Dermis microvascular lymphatic vessel endothelial cell (primary cell): ENCODE results near the gene RNF115. TPM values are rescaled to one million over a fixed set of nuclear protein-coding genes. Genes with fewer than 3 reads are reported as not detected.
A peak's percentile ranks its signal among the peaks of the same experiment; 100 is the strongest.
"Not testable (repeated sequence)": the region's sequence is repeated elsewhere in the genome, so short reads cannot be mapped to it uniquely, and the experiment has no call there.

Experiments
- DNase-seq, 2 donors: peaks; one replicate each; pipeline versions ENCODE4 v3.0.0 to v3.0.0-alpha.2; 2010; ENCODE audit warnings: low read depth in 2 of 2
- total RNA-seq: library from RNA; depleted of rRNA; stranded (reverse); fragments of >200 nt; gene quantifications from 2 replicates; pipeline ENCODE4 v1.2.1, GENCODE V29; 2014

Gene RNF115
- total RNA-seq: 10.4 and 12.8 TPM in 2 replicates

DNA sequence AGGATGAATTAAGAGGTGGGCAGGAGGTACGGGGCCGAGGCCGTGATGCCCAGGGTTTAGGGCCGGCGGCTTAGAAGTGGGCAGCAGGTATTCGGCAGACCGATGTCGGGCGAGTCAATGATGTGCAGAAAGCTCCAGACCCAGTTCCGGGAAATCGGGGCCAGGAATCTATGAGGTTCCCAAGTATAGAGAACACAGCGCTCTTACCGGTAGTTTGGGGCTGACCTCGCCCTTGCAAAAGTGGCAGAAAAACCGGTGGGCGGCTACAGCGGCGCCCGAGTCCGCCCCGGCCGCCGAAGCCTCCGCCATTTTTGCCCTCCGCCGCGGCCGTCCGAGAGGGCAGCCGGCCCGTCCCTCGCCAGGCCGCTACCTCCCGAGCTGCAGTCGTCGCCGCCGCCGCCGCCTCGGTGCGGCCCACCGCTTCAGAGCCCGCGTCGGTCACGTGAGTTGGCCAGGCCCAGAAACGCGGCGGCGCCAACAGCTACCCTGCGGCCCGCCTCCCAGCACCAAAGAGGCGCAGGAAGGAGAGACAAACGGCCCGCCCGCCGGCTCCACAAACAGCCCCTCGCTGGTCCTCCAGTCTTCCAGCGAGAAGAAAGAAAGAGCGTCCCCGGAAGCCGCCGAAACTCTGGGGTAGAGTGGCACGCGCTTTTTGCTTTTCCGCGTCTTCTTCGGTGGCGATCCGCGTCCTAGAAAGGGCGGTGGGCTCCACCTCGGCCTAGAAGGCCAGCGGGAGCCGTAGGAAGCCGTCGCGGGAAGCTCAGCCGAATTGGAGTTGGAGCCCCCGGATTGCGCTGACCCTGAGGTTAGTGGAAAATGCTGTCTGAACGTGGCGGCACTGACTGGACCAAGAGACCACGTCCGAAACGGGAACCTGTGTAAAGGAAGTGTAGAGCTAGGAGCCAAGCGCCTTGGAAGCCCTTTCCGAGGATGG is at the start of gene RNF115, which contains the start of gene POLR3C:
Gene RNF115 (minus strand): TSS at position 531 of the 934 bp plus-strand sequence. CDS start 222 bp downstream, at position 309.
Gene POLR3C (plus strand): TSS at position 636 of the 934 bp plus-strand sequence. CDS start 1,577 bp downstream, outside the sequence.
- peak; percentile 55 to 94 for DNase-seq

DNA sequence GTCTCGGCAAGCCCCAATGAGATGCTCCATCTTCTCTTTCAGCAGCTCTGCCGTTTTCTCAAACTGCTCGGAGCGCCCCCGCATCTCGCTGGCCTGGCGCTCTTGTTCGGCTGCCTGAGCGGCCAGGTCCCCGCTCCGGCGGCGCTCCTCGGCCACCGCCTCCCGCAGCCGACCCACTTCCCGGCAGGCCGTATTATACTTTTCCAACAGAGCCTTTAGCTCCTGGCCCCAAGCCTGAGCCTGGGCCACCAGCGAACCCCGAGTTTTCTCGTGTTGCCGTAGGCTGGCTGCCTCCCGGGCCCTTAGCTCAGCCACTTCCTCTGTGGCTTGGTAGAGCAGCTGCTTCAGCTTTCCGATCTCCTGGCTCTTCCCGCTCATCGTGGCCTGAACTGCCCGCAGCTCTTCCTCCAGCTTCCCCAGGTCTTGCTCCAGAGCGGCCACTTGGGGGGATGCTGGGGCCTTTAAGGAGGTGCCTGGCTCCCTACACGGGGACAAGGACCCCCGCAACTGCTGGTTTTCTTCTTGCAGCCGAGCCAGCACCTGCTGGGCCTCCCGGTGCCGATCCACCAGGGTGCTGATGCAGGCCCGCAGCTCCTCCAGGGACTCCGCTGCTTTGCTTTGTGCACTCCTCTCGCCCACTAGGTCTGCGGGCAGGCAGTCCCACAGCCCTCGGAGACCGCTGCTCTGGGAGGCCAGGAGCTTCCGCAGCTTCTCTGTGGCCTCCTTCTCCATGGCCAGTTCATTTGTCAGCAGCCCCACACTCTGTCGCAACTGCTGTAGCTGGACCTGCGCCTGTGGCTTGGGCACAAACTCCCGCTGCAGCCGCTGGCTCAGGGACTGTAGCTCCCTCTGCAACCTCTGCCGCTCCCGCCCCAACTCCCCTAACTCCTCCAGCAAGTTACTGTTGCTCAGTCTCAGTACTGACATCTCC is 48.4 kb upstream of the RNF115 start:
- DNase-seq: peak in 1 of 2 donors; percentile 22

DNA sequence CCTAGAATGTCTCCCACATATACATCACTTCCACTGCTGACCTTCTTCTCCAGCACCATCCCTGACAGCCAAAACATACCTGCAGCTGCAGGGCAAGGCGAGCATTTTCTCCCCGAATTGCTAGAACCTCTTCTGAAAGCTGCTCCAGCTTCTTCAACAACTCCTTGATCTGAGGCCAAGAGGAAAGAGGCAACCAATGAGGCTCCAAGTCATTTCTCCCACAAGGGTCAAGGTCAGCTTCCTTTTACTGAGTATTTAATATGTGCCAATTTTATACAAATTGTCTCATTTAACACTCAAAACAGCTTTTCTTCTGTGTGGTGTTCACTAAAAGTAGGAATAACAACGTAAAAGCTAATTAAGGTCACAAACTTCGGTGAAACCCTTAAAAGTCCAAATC is 44.3 kb upstream of the RNF115 start:
- no peak for DNase-seq

DNA sequence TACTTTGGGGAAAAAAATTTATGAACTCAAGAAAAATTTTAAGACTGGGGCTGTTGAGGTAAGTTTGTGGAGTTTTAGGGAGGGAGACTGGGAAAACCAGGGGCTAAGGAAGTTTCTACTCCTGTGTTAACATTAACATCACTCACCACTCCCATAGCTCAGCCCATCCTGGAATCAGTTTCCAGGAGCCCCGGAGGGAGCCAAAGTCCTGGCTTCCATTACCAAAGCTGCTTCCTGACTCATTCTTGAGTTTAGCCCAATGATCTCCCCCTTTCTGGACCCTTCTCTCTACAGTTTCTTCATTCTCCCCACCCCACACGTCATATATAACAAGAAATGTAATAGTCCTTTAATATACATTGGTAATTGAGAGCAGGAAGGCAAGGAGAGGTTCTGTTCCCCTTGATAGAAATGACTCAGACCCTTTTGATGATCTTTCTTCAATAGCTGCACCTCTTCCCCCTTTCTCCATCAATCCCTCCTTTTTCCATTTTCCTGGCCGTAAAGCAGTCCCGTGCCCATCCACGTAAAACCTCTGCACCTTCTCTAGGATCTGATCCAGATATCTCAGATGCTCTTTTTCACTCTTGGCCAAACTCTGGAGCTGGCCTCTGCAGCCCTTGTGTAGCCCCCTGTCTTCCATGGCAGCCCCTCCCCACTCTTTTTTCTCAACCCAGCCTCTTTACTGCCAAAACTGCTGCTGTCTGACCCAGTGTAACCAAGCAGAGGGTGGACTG is 39.6 kb upstream of the RNF115 start:
- DNase-seq: no peak

DNA sequence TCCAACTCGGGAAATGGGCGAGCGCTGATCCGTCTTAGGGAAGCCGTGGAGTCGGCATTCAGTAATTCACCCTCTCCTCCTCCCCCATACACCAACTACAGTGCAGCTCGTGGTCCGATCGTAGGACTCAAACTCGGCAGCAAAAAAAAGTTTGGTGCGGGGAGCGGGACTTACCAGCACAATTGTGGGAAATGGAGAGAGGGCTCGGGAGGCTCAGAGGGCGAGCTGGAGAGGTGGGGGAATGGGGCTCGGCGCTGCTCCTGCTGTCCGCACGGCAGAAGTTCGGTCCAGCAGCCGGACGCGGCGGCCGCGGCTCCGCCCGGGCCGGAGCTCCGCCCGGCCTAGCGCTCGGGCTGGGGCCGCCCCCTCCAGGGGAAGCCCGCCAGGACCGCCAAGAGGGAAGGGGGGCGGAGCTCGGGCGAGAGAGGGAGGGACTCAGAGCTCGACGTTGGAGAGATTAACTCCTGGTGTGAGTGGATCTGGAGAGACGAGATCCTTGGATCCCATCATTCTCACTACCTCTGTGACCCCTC is 35.7 kb upstream of the RNF115 start:
- DNase-seq: peak; percentile 62 to 92

DNA sequence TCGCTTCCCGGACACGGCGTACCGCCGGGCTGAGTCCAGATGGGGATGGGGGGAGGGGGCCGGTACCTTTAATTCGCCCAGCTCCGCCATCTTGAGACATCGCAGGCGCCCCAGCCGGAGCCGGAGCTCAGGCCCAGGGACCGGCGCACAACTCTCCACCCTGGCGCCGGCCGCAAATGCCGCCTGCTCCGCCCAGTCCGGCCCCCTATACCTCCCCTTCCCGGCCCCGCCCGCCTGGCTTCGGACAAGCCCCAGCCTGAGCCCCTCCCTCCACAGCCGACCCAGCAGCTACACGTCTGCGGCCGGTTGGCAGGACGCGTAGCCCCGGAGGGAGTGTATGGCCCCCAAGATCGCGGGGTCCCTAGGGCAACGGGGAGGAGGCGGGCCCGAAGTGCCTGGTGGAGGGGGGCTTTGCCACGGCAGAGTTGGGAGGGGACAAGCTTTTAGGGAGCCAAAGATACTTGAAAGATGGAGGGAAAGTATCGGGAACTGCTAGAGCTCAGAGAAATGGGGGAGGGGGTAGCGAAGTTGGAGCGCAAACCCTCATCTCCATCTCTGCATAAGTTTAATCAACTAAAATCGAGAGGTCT is 35.1 kb upstream of the RNF115 start, which contains the start of gene PIAS3:
Gene PIAS3 (minus strand): TSS at position 181 of the 590 bp plus-strand sequence. CDS start 91 bp downstream, at position 90.
- DNase-seq: peak; percentile 80 to 97

DNA sequence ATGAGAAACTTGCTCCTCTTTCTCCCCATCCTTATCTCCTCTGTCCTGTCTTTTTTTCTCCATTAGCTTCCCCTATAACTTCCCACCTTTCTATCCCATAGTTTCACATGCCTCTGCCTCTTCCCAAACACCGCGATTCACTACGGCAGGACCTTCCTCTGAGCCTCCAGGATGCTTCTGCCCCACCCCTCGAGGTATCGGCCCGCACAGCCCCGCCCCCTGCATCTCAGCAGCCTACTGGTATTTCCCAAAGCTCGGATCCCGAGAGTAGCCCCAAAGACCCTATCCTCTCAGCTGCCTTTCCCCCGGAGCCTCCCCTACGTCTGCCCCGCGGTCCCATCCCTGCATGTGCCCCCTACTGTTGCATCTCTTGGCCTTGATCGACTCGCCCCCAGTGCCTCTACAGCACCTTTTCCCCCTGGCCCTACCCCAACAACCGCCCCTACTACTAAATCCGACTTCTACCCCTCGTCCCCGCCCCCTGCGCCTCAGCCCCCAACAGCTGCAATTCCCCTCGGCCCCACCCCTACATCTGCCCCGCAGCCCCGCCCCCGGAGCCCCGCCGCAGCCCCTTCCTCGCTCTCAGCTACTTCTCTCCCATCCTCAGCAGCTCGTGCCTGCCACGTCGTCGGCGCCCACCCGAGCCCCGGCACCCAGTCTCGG is 34.5 kb upstream of the RNF115 start:
- no peak for DNase-seq

DNA sequence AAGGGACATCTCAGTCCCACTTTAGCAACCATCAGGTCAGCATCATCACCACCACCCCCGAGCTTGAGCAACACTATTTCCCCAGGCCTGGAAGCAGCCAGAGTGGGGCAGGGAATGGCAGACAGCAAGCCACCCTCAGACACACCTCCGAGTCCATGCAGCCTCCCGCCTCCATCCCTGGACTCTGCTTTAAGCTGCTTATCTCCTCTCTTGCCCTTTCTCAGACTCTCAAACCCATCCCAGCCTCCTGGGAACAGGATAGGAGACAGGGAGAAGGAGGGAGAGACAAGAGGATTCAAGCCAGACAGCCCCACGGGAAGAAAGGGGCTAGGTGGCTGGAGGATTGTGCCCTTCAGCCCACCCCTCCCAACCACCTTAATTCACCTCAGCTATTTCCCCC is 33.3 kb upstream of the RNF115 start:
- DNase-seq: no peak

DNA sequence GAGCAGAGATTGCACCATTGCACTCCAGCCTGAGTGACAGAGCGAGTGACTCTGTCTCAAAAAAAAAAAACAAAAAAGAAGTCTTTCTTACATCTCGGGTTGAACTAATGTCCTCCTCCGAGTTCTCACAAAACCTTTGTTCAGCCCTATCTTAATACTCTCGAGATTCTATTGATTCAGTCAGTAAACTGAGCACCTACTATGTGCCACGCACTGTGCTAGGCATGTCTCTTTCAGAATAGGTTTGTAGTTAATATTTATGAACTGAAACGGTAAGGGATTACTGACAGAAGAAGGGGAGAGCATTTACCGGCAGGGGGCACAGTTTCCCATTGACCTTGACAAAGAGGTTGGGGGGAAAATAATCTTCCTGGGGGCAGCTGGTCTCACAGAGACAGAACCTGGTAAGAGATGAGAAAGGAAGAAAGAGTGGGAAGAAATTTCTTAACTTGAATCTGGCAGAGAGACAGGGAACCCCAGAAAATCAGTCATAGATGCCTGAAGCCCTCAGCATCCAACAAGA is 31.6 kb upstream of the RNF115 start:
- peak in 1 of 2 donors; percentile 16 for DNase-seq

DNA sequence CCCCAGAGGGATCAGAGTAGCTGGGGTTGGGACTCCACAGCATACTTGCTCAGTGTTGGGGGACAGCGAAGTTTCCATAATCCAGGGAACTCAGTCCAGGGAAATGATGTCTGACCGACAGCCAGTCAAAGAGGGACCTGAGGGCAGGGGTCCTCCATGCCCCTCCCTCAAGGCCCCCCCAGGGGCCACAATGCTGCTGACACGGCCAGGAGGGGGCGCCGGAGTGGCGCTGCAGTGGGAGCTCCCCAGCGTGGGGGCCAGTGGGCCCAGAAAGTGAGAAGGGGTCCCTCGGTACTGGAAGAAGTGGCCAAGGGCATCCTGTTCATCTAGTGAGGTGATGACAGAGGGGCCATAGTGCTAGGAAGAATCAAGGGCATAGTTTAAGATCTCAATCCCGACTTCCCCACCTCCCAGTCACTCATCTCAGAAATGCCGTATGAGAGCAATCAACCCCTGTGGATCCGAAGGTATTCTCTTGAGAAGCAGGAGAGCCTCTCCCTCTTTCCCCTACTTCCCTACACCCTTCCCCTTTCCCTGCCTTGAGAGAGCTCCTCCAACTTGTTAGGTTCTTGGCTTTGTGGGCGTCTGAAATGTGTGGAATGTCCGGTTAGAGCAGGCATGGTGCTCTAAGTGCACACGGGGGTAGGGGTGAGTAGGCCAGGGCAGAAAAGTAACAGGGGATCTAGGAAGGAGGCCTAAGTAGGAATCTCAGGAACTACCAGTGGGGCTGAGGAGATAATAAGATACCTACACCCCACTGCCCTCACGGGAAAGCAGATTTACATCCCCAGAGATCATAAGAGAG is 25.7 kb upstream of the RNF115 start:
- peak in 1 of 2 donors; percentile 14 for DNase-seq

DNA sequence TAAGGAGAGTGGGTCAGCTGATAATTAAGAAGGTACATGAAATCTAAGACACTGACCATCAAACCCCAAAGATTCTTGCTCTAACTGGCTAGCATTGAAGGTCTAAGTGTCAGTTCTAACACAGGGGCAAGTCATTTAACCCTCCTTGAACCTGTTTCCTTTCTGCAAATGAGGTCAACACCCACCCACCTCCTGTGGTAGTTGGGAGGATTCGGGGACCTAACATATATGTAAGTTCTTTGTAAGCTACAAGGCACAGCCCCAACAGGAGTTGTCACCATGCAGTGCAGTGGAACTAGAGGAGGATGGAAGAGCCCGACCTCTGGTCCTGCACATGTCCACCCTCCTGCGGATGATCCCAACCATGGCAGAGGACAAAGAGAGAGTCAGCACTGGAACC is 23.9 kb upstream of the RNF115 start:
- DNase-seq: no peak

DNA sequence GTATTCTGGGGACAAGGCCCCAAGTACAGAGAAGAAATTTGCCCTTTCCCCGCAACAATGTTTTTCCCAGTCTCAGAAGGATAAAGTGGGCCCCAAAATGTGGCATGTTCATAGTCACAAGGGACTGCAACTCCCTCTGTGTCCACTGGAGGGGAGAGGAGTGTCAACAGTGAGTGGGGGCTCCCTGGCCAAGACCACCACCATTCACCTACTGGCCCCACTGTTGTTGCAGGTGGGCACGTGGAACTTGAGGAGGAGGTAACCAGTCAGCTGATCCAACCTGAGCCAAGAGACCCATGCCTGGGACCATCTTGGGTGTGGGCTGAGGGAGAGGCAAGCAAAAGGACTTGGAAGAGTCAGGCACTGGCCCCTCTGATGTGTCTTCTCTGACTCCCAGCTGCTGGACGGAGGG is 22.3 kb upstream of the RNF115 start:
- peak in 1 of 2 donors; percentile 46 for DNase-seq

DNA sequence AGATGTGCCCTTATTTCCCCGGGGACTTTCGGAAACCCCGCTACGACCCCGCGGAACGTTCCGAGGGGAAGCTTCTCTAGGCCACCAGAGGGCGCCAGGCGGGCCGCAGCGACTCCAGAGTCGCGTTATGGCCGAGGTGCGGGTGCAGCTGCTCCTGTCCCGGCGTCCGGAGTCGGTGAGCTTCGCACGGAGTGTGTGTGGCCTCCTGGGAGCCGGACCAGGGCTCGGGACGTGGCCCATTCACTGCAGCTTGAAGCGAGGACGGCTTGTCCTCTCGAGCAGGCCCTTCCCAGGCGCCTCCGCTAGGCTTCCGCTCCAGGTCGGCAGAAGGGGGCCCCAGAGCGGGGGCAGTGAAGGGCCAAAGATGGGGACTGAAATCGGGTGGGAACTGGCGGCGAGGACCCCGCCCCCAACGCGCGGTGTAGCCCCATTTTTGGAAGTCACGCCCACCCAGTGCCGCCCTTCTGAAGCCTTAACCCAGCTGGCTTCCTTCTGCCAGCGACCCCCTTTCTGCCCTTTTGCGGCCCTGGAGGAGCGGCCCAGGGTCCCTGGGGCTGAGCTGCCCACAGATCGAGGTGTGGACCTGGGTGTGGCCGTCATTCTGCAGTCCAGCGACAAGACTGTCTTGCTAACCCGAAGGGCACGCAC is 21.7 kb upstream of the RNF115 start, which contains the start of gene NUDT17:
Gene NUDT17 (plus strand): TSS at position 117 of the 648 bp plus-strand sequence. CDS start 11 bp downstream, at position 128.
- peak; percentile 45 to 79 for DNase-seq

DNA sequence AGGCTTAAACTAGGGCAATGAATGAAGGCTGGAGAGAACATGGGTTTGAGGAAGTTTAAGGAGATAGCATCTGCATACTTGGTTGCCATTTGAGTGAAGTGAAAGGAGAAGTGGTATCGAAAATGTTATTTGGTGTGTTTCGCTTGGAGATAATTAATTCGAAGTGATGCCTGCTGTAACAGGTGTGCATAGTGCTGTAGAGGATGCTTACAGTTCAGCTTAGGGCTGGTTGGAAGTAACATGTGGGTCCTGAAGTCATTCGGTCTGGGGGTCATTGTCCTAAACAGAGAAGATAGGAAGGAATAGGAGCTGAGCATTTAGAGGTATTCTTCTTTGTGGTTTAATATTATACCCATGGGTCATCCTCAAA is 21.2 kb upstream of the RNF115 start:
- DNase-seq: no peak

DNA sequence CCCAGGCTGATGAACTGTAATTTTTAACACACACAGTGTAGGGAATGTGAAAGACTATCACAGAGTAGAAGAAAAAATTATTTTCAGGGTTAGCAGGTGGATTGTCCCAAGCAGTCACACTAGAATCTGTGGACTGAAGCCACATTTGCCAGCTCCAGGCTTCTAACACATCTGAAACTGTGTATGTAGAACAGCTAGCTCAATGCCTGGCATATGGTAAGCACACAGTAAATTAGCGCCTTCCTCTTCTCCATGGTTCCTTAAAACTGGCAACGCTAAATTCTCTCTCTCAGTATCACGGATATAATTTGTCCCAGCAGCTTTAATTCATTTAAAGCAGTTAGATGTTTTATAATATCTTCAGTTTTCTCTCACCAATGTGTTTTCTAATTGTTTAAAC is 19.1 kb upstream of the RNF115 start:
- DNase-seq: no peak

DNA sequence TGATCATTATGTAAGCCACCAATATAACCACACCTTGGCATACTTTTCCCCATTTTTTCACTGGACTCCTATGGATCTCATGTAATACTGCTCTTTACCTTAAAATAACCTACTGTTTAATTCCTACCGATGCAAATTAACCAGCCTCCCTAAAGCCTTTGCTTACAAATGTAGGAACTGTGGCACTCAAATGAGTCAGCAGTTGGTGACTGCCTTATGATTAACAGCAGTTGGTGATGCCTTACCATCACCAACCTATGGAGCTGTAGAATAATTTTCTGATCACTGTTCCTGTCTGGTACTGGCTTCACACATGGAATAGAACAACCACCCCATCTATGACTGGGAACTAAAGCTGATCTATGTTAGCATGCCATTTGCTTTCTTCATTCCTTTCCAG is 13.8 kb upstream of the RNF115 start:
- no peak for DNase-seq

DNA sequence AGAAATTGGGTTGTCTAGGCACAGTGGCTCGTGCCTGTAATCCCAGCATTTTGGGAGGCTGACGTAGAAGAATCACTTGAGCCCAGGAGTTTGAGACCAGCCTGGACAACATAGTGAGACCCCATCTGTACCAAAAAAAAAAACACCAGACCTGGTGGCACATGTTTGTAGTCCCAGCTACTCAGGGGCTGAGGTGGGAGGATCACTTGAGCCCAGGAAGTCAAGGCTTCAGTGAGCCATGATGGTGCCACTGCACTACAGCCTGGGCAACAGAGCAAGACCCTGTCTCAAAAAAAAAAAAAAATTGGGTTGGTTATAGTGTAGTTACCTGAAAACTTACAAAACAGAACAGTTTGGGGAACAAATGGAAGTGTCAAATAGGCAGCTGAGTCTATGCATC is 6.9 kb upstream of the RNF115 start:
- not testable (repeated sequence) for DNase-seq

DNA sequence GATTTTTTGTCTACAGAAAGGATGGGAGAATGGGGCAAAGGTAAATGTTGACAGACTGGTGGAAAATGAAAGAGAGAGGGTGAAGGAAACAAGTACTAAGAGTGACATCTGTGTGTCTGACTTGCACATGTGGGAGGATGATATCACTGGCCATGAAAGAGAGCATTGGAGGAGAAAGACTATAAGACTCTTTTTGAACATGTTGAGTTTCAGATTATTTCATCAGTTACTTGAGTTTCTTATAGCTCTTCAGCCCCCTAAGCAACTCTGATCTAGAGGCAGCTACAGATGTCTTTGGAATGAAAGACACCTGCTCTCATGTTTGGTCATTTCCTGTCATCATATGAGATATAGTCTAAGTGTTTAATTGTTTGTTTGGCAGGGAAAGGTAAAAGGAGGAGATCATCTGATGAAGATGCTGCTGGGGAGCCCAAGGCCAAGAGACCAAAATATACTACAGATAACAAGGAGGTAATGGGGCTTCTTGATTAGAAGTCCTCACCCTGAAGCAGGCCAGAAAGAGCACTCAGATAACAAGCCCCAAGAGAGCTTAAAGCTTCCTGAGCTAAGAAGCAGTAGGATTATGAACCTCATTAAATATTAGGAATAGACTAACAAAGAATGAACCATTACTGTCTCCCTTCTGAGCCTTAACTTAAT is 4.6 kb upstream of the RNF115 start:
- no peak for DNase-seq
